RKO (cell line): ENCODE data around the gene VBP1.
"Not testable (repeated sequence)": the region's sequence is repeated elsewhere in the genome, so short reads cannot be mapped to it uniquely, and the experiment has no call there.

ENCODE experiments used
- DNase-seq: peaks from one replicate; pipeline ENCODE4 v3.0.0-alpha.2; 2016; ENCODE audit warnings: low spot score

VBP1 gene

DNA sequence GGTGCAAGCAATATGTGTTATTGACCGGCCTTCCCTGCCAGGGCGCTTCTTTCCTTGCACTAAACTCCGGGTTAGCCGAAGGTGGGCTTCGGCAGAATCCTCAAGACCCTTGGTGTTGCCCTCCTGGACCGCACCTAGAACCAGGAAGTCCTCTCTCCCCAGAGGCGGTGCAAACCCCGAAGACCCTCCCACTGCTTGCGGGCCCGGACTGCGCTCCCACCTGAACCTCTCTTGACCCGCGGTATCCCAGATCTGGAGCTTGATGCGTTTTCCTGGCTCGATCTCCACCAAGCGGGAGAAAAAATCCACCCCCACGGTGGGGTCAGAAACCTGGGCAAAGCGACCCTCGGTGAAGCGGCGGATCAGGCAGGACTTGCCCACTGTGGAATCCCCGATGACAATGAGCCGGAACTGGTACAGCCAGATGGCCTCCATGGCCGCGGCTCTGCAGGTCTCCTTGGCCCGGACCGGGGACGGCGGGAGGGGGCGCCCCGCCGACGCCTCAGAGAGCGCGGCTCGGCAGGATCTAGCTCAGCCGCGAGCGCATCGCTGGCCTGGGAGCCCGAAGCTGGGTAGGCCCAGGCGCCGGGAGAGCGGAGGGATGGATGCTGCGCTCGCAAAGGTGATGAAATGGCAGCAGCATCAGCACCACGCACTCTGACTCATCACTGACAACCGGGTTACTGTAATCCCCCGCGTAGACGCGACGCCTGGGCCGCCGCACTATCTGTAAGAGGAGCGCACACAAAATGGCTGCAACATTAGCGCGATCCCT, 47.8 kb downstream of the VBP1 start, which contains the start of gene RAB39B:
Gene RAB39B (minus strand): TSS at position 638 of the 775 bp plus-strand sequence. CDS start 203 bp downstream, at position 435.
- DNase-seq = no peak

DNA sequence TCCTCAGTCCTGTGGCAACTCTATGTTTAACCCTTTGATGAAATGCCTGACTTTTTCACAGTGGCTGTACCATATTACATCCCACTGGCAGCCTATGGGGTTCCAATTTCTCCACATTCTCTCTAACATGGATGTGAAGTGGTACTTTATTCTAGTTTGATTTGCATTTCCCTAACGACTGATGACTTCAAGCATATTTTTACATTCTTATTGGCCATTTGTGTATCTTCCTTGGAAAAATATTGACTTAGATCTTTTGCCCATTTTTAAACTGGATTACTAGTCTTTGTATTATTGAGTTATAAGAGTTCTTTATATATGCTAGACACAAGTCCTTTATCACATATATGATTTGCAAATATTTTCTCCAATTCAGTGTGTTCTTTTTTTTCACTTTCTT, 50.2 kb downstream of the VBP1 start:
- DNase-seq = no peak

DNA sequence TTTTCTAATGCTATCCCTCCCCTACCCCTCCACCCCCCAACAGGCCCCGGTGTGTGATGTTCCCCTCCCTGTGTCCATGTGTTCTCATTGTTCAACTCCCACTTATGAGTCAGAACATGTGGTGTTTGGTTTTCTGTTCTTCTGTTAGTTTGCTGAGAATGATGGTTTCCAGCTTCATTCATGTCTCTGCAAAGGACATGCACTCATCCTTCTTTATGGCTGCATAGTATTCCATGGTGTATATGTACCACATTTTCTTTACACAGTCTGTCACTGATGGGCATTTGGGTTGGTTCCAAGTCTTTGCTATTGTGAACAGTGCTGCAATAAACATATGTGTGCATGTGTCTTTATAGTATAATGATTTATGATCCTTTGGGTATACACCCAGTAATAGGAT, 51.7 kb downstream of the VBP1 start:
- not testable (repeated sequence) for DNase-seq

DNA sequence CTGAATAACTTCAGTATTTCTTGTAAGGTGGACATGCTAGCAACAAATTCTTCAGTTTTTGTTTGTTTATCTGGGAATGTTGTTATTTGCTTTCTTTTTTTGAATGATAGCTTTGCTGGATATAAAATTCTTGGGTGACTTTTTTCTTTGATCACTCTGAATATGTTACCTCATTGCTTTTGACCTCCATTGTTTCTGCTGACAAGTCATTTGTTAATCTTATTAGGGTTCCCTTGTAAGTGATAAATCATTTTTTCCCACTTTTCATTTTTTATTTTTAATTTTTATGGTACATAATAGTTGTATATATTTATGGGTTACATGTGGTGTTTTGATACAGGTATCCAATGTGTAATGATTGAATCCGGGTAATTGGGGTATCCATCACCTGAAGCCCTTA, 54.7 kb downstream of the VBP1 start:
- DNase-seq = no peak

DNA sequence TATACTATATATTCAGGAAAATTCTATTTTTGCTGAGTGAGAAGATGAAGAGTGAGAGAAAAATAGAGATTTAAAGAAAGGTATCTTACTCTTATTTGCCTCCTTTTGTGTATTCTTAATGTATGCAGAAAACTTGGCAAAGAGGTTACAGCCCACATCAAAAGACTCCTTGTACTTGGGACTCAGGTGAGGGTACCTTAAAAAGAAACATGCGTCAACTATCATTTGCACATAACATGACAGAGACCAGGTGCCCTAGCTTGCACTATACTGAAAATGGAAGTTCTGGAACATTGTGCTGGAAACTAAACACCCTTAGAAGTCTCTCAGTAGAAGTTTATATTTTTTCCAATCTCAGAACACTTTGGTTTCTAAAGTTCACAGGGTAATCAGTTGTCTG, 63.6 kb downstream of the VBP1 start:
- DNase-seq = no peak
